K562 (cell line): ENCODE data around the gene SERPINH1. TPM values are rescaled to one million over a fixed set of nuclear protein-coding genes. Genes with fewer than 3 reads are reported as not detected.

ENCODE experiments used
- DNMT1 ChIP-seq: fragments of 450-650 bp; IDR thresholded peaks from 2 replicates; pipeline ENCODE4 v1.6.1; 2016; ENCODE audit warnings: antibody characterized with exemption, mild to moderate bottlenecking
- ETV5 ChIP-seq: sonication (generic); formaldehyde crosslinking; IDR thresholded peaks from 2 replicates; pipeline ENCODE4 v1.4.0; 2020; ENCODE audit warnings: low read depth, mild to moderate bottlenecking, missing genetic modification reagents
- FOXP1 ChIP-seq: sonication (generic); formaldehyde crosslinking; IDR thresholded peaks from 2 replicates; pipeline ENCODE4 v1.8.0; 2022; ENCODE audit warnings: mild to moderate bottlenecking, missing genetic modification reagents
- HDGF ChIP-seq: fragments of 450-650 bp; IDR thresholded peaks from 2 replicates; pipeline ENCODE4 v1.6.1; 2016
- HEY1 ChIP-seq: fragments of 250-450 bp; sonication (Bioruptor Pico); IDR thresholded peaks from 2 replicates; pipeline ENCODE4 v1.5.0; 2020; ENCODE audit warnings: mild to moderate bottlenecking, moderate library complexity, borderline replicate concordance
- JUNB ChIP-seq: fragments of 450-650 bp; formaldehyde crosslinking; conservative IDR thresholded peaks from 2 replicates; pipeline ENCODE4 v1.4.0; 2020; ENCODE audit warnings: mild to moderate bottlenecking
- MAFG ChIP-seq: fragments of 450-650 bp; conservative IDR thresholded peaks from 2 replicates; pipeline ENCODE4 v1.6.1; 2016; ENCODE audit warnings: missing genetic modification characterization, missing compliant biosample characterization
- NR2C2 ChIP-seq, 2 experiments: fragments of 200-800 bp in 1 of 2; sonication (Bioruptor generic) in 1 of 2; sonication (generic) in 1 of 2; formaldehyde crosslinking in 1 of 2; IDR thresholded peaks; 2 replicates each; pipeline versions ENCODE4 v1.6.1 to v1.8.0; 2016 to 2022; ENCODE audit warnings: mild to moderate bottlenecking in 1 of 2, missing compliant biosample characterization in 1 of 2, missing genetic modification characterization in 1 of 2, missing genetic modification reagents in 1 of 2
- PTRF ChIP-seq: fragments of 450-650 bp; IDR thresholded peaks from 2 replicates; pipeline ENCODE4 v1.6.1; 2016; ENCODE audit warnings: mild to moderate bottlenecking, missing genetic modification characterization, missing compliant biosample characterization
- RAD51 ChIP-seq: fragments of 450-650 bp; IDR thresholded peaks from 2 replicates; pipeline ENCODE4 v1.7.1; 2016; ENCODE audit warnings: low read depth, mild to moderate bottlenecking, borderline replicate concordance
- RBM15 ChIP-seq: fragments of 200-400 bp; formaldehyde crosslinking; IDR thresholded peaks from 2 replicates; pipeline ENCODE4 v1.6.1; 2018; ENCODE audit warnings: mild to moderate bottlenecking, low read length, moderate library complexity; ENCODE audit not compliant: insufficient read depth
- SAP30 ChIP-seq: fragments of 200-600 bp; sonication (generic); IDR thresholded peaks from 2 replicates; pipeline ENCODE4 v1.6.1; 2012; ENCODE audit warnings: borderline replicate concordance, low read depth, mild to moderate bottlenecking, moderate library complexity, low read length, control low read depth, inconsistent platforms; ENCODE audit not compliant: insufficient read depth, poor library complexity, severe bottlenecking
- TSC22D4 ChIP-seq: fragments of 450-650 bp; IDR thresholded peaks from 2 replicates; pipeline ENCODE4 v1.6.1; 2016; ENCODE audit warnings: missing genetic modification characterization, missing biosample characterization, control low read depth
- WHSC1 ChIP-seq: IDR thresholded peaks from one replicate; pipeline ENCODE4 v1.6.1; 2012; ENCODE audit warnings: low read length, control low read depth, inconsistent platforms
- ZNF324 ChIP-seq: fragments of 250-450 bp; sonication (Bioruptor Pico); IDR thresholded peaks from 2 replicates; pipeline ENCODE4 v1.4.0; 2020; ENCODE audit warnings: mild to moderate bottlenecking
- ZNF507 ChIP-seq: conservative IDR thresholded peaks from 2 replicates; pipeline ENCODE4 v1.6.1; 2017; ENCODE audit warnings: missing genetic modification characterization, missing compliant biosample characterization
- ZNF830 ChIP-seq: fragments of 250-450 bp; sonication (Bioruptor Pico); IDR thresholded peaks from 2 replicates; pipeline ENCODE4 v1.5.0; 2021; ENCODE audit warnings: mild to moderate bottlenecking
- ZZZ3 ChIP-seq: fragments of 450-650 bp; IDR thresholded peaks from 2 replicates; pipeline ENCODE4 v1.6.1; 2016; ENCODE audit warnings: antibody characterized with exemption, mild to moderate bottlenecking, moderate library complexity
- polyA plus RNA-seq, 8 experiments: library from polyadenylated mRNA; depleted of rRNA in 4 of 8; stranded (reverse) in 5 of 8; unstranded in 3 of 8; fragments of >200 nt; fragmentation: Nextera tagmentation in 2 of 8; fragmentation: Illumina TruSeq in 1 of 8; extraction: Ambion mirVana in 2 of 8; extraction: Trizol in 1 of 8; gene quantifications; 2 replicates each; pipeline versions ENCODE4 v1.2.1 to v1.2.3, GENCODE V29; 2011 to 2014; ENCODE audit warnings: inconsistent platforms in 1 of 8, missing spikeins in 1 of 8
- total RNA-seq, 7 experiments: library from RNA; depleted of rRNA in 6 of 7; stranded (reverse); fragments of >200 nt in 6 of 7; fragmentation: Illumina TruSeq in 2 of 7; extraction: Trizol in 2 of 7; gene quantifications; 2 replicates each; pipeline versions ENCODE4 v1.2.1 to v1.2.3, GENCODE V29; 2011 to 2021; ENCODE audit warnings: low replicate concordance in 1 of 7
- TF ChIP-seq, protein P1 (sequence below): fragments of 250-450 bp; sonication (Bioruptor Pico); IDR thresholded peaks from 2 replicates; pipeline ENCODE4 v1.4.0; 2020; ENCODE audit warnings: borderline replicate concordance
- TF ChIP-seq, protein P2 (sequence below): sonication (generic); formaldehyde crosslinking; IDR thresholded peaks from 2 replicates; pipeline ENCODE4 v1.8.0; 2022; ENCODE audit warnings: missing genetic modification reagents, mild to moderate bottlenecking, borderline replicate concordance
- TF ChIP-seq, protein P3 (sequence below), 2 experiments: fragments of 450-650 bp; IDR thresholded peaks; 2 replicates each; pipeline ENCODE4 v1.6.1; 2016
- TF ChIP-seq, protein P4 (sequence below): fragments of 450-650 bp; formaldehyde crosslinking; IDR thresholded peaks from 2 replicates; pipeline ENCODE4 v1.4.0; 2020; ENCODE audit warnings: mild to moderate bottlenecking, moderate library complexity

The SERPINH1 gene
- total and polyA plus RNA-seq, 9 of the 15 experiments (the other 6 are each of a cell fraction or from before 2014, with no cell fraction given), result 2.8 to 106 (median 67.9) TPM

DNA sequence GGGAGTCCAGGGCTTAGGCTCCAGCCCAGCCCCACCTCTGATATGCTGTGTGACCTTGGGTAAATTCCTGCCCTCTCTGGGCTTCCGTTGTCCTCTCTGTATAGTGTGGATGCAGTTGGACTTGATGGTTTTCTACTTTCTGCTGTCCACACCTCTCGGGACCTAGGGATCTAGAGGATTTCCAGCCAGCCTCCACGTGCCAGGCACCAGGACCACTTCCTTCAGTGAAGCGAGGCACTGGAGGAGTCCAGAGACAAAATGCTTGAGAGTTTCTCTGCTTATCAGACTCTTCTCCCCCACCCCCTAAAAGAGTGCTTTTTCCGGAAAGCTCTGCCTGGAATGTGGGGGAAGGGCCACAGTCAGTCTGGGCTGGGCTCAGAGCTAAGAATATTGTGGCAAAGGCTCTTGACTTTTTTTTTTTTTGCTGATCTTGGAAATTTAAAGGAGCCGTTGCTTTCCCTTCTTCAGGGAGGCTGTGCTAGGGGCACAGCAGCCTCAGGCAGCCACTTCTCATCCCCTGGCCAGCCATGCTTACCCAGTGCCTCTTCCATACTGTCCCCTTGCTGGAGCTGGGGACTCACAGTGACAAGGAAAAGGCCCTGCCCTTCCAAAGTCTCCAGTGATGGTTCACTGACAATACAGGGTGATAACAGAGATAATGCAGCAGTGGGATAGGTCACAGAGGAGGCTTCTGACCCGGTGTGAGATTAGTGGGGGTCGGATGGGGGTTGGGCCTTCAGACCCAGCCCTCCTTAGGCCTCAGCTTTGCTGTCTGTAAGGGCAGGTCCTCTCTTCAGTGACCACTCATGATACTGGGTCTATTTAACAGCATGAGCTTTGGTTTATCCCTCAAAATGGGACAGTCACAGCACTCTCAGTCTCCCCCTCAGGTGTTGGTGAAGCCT, 2.9 kb upstream of the SERPINH1 start (continued):
- TF ChIP-seq RAD51 (peak; percentile 17; the same call in 1 of the 2 replicates), TSC22D4 (no peak), HDGF (peak; percentile 59; the same call in 1 of the 2 replicates), ZNF507 (no peak), ZNF324 (CRISPR knock-in tag) (no peak), SAP30 (no peak), ZNF830 (no peak), PTRF (tag) (no peak), RBM15 (no peak), ETV5 (CRISPR knock-in tag) (peak; percentile 52), DNMT1 (no peak), HEY1 (no peak), ZZZ3 (no peak), FOXP1 (CRISPR knock-in tag) (no peak), JUNB (CRISPR knock-in tag) (no peak), NR2C2 (CRISPR knock-in tag; IDR thresholded peaks at IDR 0.05) (no peak), NR2C2 (tag; IDR thresholded peaks at IDR 0.05) (peak; percentile 75), MAFG (tag) (peak; percentile 89), WHSC1 (no peak)
- TF ChIP-seq, protein P1, sequence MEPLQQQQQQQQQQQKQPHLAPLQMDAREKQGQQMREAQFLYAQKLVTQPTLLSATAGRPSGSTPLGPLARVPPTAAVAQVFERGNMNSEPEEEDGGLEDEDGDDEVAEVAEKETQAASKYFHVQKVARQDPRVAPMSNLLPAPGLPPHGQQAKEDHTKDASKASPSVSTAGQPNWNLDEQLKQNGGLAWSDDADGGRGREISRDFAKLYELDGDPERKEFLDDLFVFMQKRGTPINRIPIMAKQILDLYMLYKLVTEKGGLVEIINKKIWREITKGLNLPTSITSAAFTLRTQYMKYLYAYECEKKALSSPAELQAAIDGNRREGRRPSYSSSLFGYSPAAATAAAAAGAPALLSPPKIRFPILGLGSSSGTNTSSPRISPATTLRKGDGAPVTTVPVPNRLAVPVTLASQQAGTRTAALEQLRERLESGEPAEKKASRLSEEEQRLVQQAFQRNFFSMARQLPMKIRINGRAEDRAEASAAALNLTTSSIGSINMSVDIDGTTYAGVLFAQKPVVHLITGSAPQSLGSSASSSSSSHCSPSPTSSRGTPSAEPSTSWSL (CRISPR knock-in tag), result no peak
- TF ChIP-seq, protein P2, sequence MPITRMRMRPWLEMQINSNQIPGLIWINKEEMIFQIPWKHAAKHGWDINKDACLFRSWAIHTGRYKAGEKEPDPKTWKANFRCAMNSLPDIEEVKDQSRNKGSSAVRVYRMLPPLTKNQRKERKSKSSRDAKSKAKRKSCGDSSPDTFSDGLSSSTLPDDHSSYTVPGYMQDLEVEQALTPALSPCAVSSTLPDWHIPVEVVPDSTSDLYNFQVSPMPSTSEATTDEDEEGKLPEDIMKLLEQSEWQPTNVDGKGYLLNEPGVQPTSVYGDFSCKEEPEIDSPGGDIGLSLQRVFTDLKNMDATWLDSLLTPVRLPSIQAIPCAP (CRISPR knock-in tag), result no peak
- TF ChIP-seq, protein P3, sequence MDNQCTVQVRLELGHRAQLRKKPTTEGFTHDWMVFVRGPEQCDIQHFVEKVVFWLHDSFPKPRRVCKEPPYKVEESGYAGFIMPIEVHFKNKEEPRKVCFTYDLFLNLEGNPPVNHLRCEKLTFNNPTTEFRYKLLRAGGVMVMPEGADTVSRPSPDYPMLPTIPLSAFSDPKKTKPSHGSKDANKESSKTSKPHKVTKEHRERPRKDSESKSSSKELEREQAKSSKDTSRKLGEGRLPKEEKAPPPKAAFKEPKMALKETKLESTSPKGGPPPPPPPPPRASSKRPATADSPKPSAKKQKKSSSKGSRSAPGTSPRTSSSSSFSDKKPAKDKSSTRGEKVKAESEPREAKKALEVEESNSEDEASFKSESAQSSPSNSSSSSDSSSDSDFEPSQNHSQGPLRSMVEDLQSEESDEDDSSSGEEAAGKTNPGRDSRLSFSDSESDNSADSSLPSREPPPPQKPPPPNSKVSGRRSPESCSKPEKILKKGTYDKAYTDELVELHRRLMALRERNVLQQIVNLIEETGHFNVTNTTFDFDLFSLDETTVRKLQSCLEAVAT (IDR thresholded peaks at IDR 0.05), result no peak
- TF ChIP-seq, protein P4, sequence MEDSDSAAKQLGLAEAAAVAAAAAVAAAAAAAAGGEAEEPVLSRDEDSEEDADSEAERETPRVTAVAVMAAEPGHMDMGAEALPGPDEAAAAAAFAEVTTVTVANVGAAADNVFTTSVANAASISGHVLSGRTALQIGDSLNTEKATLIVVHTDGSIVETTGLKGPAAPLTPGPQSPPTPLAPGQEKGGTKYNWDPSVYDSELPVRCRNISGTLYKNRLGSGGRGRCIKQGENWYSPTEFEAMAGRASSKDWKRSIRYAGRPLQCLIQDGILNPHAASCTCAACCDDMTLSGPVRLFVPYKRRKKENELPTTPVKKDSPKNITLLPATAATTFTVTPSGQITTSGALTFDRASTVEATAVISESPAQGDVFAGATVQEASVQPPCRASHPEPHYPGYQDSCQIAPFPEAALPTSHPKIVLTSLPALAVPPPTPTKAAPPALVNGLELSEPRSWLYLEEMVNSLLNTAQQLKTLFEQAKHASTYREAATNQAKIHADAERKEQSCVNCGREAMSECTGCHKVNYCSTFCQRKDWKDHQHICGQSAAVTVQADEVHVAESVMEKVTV, result no peak
